IMR-90 (cell line): ENCODE data around the gene CEP72. TPM values are rescaled to one million over a fixed set of nuclear protein-coding genes. Genes with fewer than 3 reads are reported as not detected.
"Not testable (repeated sequence)": the region's sequence is repeated elsewhere in the genome, so short reads cannot be mapped to it uniquely, and the experiment has no call there.

ENCODE experiments used
- ATAC-seq: fragments of 200-7000 bp; cut with Tn5 transposase; 2 replicates; pipeline ENCODE4 v1.9.1; 2020; ENCODE audit warnings: low read depth, mild to moderate bottlenecking, moderate library complexity
- BruUV-seq: library from RNA; stranded (reverse); fragments of 400-500 nt; replicated peaks from 2 replicates; lab custom pipeline; 2021; lab: Mats Ljungman, UMichigan
- CTCF ChIA-PET: fragments of 300-600 bp; formaldehyde crosslinking; extraction: SDS; loops from one replicate; lab custom pipeline; 2021; ENCODE audit warnings: antibody characterized with exemption; lab: Yijun Ruan, JAX
- POLR2A ChIA-PET: fragments of 300-600 bp; sonication (Branson Sonifier 250); formaldehyde crosslinking; loops from one replicate; lab custom pipeline; 2022; ENCODE audit warnings: antibody characterized with exemption; ENCODE audit not compliant: unreplicated experiment; lab: Charles Lee
- DNase-seq: peaks from one replicate; pipeline ENCODE4 v3.0.0; 2013
- H2AFZ ChIP-seq: replicated peaks from 2 replicates; pipeline ENCODE3; 2013; ENCODE audit warnings: low read length, mild to moderate bottlenecking; ENCODE audit not compliant: poor library complexity
- H2AK5ac ChIP-seq: 2 replicates; pipeline ENCODE4 v1.6.1; 2013; ENCODE audit warnings: low read depth, low read length, inconsistent platforms
- H2AK9ac ChIP-seq: replicated peaks from 2 replicates; pipeline ENCODE3; 2013; ENCODE audit warnings: mild to moderate bottlenecking, low read depth, low read length, moderate library complexity; ENCODE audit not compliant: poor library complexity
- H2BK120ac ChIP-seq: 2 replicates; pipeline ENCODE4 v1.6.1; 2013; ENCODE audit warnings: low read depth, low read length, inconsistent platforms
- H2BK15ac ChIP-seq: 3 replicates; pipeline ENCODE4 v1.6.1; 2013; ENCODE audit warnings: low read depth, low read length, inconsistent platforms
- H2BK20ac ChIP-seq: 2 replicates; pipeline ENCODE4 v1.6.1; 2013; ENCODE audit warnings: low read depth, mild to moderate bottlenecking, inconsistent platforms, low read length, moderate library complexity
- H2BK5ac ChIP-seq: 2 replicates; pipeline ENCODE4 v1.6.1; 2013; ENCODE audit warnings: mild to moderate bottlenecking, low read depth, low read length, inconsistent platforms; ENCODE audit not compliant: poor library complexity, severe bottlenecking
- H3K14ac ChIP-seq: replicated peaks from 2 replicates; pipeline ENCODE4 v1.6.1; 2013; ENCODE audit warnings: low read depth, low read length, inconsistent platforms
- H3K18ac ChIP-seq: 2 replicates; pipeline ENCODE4 v1.6.1; 2013; ENCODE audit warnings: low read depth, low read length, control low read depth
- H3K23ac ChIP-seq: 2 replicates; pipeline ENCODE4 v1.6.1; 2013; ENCODE audit warnings: low read depth, low read length, inconsistent platforms
- H3K27ac ChIP-seq: 2 replicates; pipeline ENCODE4 v1.5.1; 2013; ENCODE audit warnings: mild to moderate bottlenecking, control low read depth, low read length; ENCODE audit not compliant: insufficient read depth
- H3K27me3 ChIP-seq: 2 replicates; pipeline ENCODE4 v1.6.1; 2013; ENCODE audit warnings: low read length; ENCODE audit not compliant: control insufficient read depth, insufficient read depth
- H3K36me3 ChIP-seq: 2 replicates; pipeline ENCODE4 v1.6.1; 2013; ENCODE audit warnings: low read length, mixed read lengths; ENCODE audit not compliant: control insufficient read depth, insufficient read depth
- H3K4ac ChIP-seq: 2 replicates; pipeline ENCODE4 v1.6.1; 2013; ENCODE audit warnings: low read depth, low read length, inconsistent platforms
- H3K4me1 ChIP-seq: 2 replicates; pipeline ENCODE4 v1.6.1; 2013; ENCODE audit warnings: low read length, mixed read lengths; ENCODE audit not compliant: control insufficient read depth, insufficient read depth
- H3K4me2 ChIP-seq: 2 replicates; pipeline ENCODE4 v1.6.1; 2013; ENCODE audit warnings: low read depth, mild to moderate bottlenecking, control low read depth, low read length, moderate library complexity
- H3K4me3 ChIP-seq: 2 replicates; pipeline ENCODE4 v1.5.1; 2013; ENCODE audit warnings: low read depth, mild to moderate bottlenecking, control low read depth, low read length, moderate library complexity; ENCODE audit not compliant: insufficient read depth
- H3K56ac ChIP-seq: 2 replicates; pipeline ENCODE4 v1.6.1; 2013; ENCODE audit warnings: low read length, inconsistent platforms; ENCODE audit not compliant: insufficient read depth; ENCODE audit errors: extremely low read depth
- H3K79me1 ChIP-seq, 2 experiments: 2 replicates each; pipeline ENCODE4 v1.6.1; 2013; ENCODE audit warnings: low read length in 2 of 2, inconsistent platforms in 1 of 2, low read depth in 1 of 2
- H3K9ac ChIP-seq: 2 replicates; pipeline ENCODE4 v1.6.1; 2013; ENCODE audit warnings: low read depth, low read length, control low read depth
- H3K9me1 ChIP-seq: 2 replicates; pipeline ENCODE4 v1.6.1; 2013; ENCODE audit warnings: low read length, inconsistent platforms; ENCODE audit not compliant: insufficient read depth
- H3K9me3 ChIP-seq: 2 replicates; pipeline ENCODE4 v1.6.1; 2013; ENCODE audit warnings: low read length; ENCODE audit not compliant: control insufficient read depth, insufficient read depth
- H4K20me1 ChIP-seq: 2 replicates; pipeline ENCODE4 v1.6.1; 2013; ENCODE audit warnings: low read length, inconsistent platforms; ENCODE audit not compliant: insufficient read depth
- H4K5ac ChIP-seq: 2 replicates; pipeline ENCODE4 v1.6.1; 2013; ENCODE audit warnings: mild to moderate bottlenecking, low read depth, low read length, control low read depth
- H4K8ac ChIP-seq, 2 experiments: 2 replicates each; pipeline ENCODE4 v1.6.1; 2013; ENCODE audit warnings: low read depth in 2 of 2, low read length in 2 of 2, control low read depth in 1 of 2, inconsistent platforms in 1 of 2
- H4K91ac ChIP-seq: 2 replicates; pipeline ENCODE4 v1.6.1; 2013; ENCODE audit warnings: low read depth, low read length, inconsistent platforms; ENCODE audit not compliant: insufficient read depth
- WGBS, 2 experiments: methylation state at CpG; one replicate each; pipeline versions ENCODE4 v1.1.5 to v1.1.7; 2013; ENCODE audit warnings: missing lambda C conversion rate in 2 of 2; ENCODE audit not compliant: insufficient read length in 1 of 2; ENCODE audit errors: extremely low coverage in 2 of 2; 5-methylcytosine and 5-hydroxymethylcytosine counted together
- dilution Hi-C: fragments of 300-500 bp; cut with HindIII; formaldehyde crosslinking; loops from one replicate; pipeline ENCODE4 v1.14.3; 2018; ENCODE audit warnings: low sequenced_read_pairs; ENCODE audit not compliant: unreplicated experiment
- in situ Hi-C: fragments of 300-500 bp; cut with MboI; formaldehyde crosslinking; loops from 3 replicates; pipeline ENCODE4 v1.14.3; 2019; ENCODE audit warnings: low sequenced_read_pairs, inconsistent platforms, mixed read lengths
- intact Hi-C: fragments of 100-400 bp; cut with micrococcal nuclease; formaldehyde crosslinking; loops from 2 replicates; pipeline ENCODE4 v1.10.0; 2022
- polyA plus RNA-seq, 3 experiments: library from polyadenylated mRNA; depleted of rRNA; stranded (reverse); fragments of >200 nt; gene quantifications; 2 replicates each; pipeline ENCODE4 v1.2.3, GENCODE V29; 2012; ENCODE audit warnings: low replicate concordance in 1 of 3
- total RNA-seq: library from RNA; depleted of rRNA; stranded (reverse); fragments of >200 nt; gene quantifications from 2 replicates; pipeline ENCODE4 v1.2.3, GENCODE V29; 2012

The CEP72 gene
- total and polyA plus RNA-seq, 2 of the 4 experiments (the other 2 are of a cell fraction), result 2.9 to 4.3 TPM

- POLR2A ChIA-PET, H3K4me2 ChIP-seq, H3K23ac ChIP-seq, H3K4me1 ChIP-seq, H2AK9ac ChIP-seq, H3K9me1 ChIP-seq, H2BK15ac ChIP-seq, H2AFZ ChIP-seq, H3K4me3 ChIP-seq, H3K79me1 ChIP-seq, H2BK20ac ChIP-seq, H3K14ac ChIP-seq, in situ Hi-C loops, H3K9me3 ChIP-seq, H4K20me1 ChIP-seq, intact Hi-C loops, CTCF ChIA-PET, BruUV-seq, H3K4ac ChIP-seq, H2BK5ac ChIP-seq, H2BK120ac ChIP-seq, H3K18ac ChIP-seq, H2AK5ac ChIP-seq, H3K27ac ChIP-seq, dilution Hi-C loops, H3K56ac ChIP-seq, H3K9ac ChIP-seq, DNase-seq, H3K36me3 ChIP-seq, ATAC-seq, H4K8ac ChIP-seq, H4K5ac ChIP-seq, H4K91ac ChIP-seq: not testable (repeated sequence)
- peaks cover 41% of the 10 kb centered on the region for H3K27me3 ChIP-seq
- WGBS, 2 experiments, result 75% methylated on average over 1 of the region's 6 CpGs; no CpG with 5 or more reads in 1 of the 2 experiments
Observed at GRCh38 chr5:605090-605489, 7.0 kb upstream of the CEP72 start.
